Measurements from ENCODE around the gene NEMF. TPM values are rescaled to one million over a fixed set of nuclear protein-coding genes. Genes with fewer than 3 reads are reported as not detected.

The NEMF gene
- total RNA-seq, 1 experiment from 2014 or later: 54.0 TPM

- H2AFZ ChIP-seq (ENCODE audit: low read length): peak overlapping the region; percentile 75
- peak overlapping the region; percentile 92 for H3K9ac ChIP-seq (ENCODE audit: low read length)
- H3F3A ChIP-seq (ENCODE audit: low read length, unreplicated experiment): no peaks in the 10 kb centered on the region
- H3K9me3 ChIP-seq (ENCODE audit: low read length): no peaks in the 10 kb centered on the region
- peaks cover 43% of the 10 kb centered on the region for H3K79me2 ChIP-seq (ENCODE audit: low read length)
- H3K4me3 ChIP-seq (ENCODE audit: low read length): peak overlapping the region; percentile 94
- CTCF ChIA-PET: interaction anchor here (0.5 to 1.2 kb wide), 4 partner anchors 93 to 196 kb away, joined by 3 to 18 read pairs (median 10); no protein-coding TSS in a partner anchor
- TF ChIP-seq CTCF (conservative IDR thresholded peaks at IDR 0.05; ENCODE audit: low read depth, low read length) (no peak), EZH2 (IDR thresholded peaks at IDR 0.05; ENCODE audit: low read length, unreplicated experiment) (no peak), EZH2phosphoT487 (IDR thresholded peaks at IDR 0.05; ENCODE audit: borderline replicate concordance, low read length) (no peak)
- intact Hi-C loops (cut with micrococcal nuclease): loop anchor here (5.0 kb wide), 1 partner anchor 338 kb away; no protein-coding TSS in a partner anchor
- POLR2A ChIA-PET (ENCODE audit: unreplicated experiment): interaction anchor here (0.5 to 2.5 kb wide), 7 partner anchors 76 to 149 kb away, joined by 3 to 20 read pairs (median 6); partner anchors contain the start of genes KLHDC1, MGAT2, NEMF and POLE2
- H3K27ac ChIP-seq (ENCODE audit: low read length): peak overlapping the region; percentile 84
- no peaks in the 10 kb centered on the region for H3K9me2 ChIP-seq (replicated peaks; ENCODE audit: low read length)
- peaks cover 33% of the 10 kb centered on the region for H3K4me1 ChIP-seq (ENCODE audit: insufficient read depth, low read length)
- H3K36me3 ChIP-seq (ENCODE audit: low read depth, low read length): no peaks in the 10 kb centered on the region
- peaks cover 9% of the 10 kb centered on the region; the same call in 1 of the 2 replicates for H4K20me1 ChIP-seq (ENCODE audit: low read length)
- no TSS peak for BruUV-seq (replicated peaks)
- DNase-seq (peak; percentile 81), ATAC-seq (peak; percentile 11)
- no peaks in the 10 kb centered on the region for H3K27me3 ChIP-seq (ENCODE audit: low read length)
- H3K4me2 ChIP-seq (ENCODE audit: low read length): peak overlapping the region; percentile 94
Measured at GRCh38 chr14:49769171-49769570, 83.4 kb downstream of the NEMF start.

DNA sequence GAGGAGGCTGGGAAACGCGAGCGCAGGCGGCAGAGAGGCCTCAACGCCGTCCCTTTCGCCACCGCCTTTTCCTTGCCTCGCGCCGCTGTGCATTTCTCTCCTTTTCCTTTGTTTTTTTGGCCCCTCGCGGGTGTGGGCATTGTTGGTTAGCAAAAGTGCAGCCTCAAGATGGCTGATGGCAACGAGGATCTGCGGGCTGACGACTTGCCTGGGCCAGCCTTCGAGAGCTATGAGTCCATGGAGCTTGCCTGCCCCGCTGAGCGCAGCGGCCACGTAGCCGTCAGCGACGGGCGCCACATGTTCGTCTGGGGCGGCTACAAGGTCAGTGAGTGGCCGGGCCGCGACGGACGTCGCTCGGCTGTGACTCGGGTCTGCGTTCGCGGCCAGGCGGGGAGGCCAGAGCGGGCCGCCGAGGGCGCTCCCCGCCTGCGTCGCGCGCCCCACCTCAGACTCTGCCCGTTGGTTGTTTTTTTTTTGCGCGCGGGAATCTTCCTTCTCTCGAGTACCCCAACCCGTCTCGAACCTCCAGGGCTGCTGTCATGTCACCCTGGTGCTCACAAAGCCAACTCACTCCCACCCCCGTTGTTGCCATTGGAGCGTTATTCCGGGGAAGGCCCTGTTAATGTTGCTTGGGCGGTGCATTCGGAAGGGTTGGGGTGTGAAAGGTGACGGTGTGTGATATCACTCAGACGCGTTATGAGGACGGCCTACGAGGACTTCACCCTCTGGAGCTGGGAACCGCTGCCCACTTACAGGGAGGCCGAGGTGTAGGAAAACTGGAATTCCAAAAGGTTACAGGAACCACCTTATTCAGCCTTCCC is 84.1 kb downstream of the NEMF start:
- Histone ChIP-seq H3K27ac (ENCODE audit: low read length) (peak overlapping the region; percentile 84), H3K79me2 (ENCODE audit: low read length) (peaks cover 43% of the 10 kb centered on the region), H3F3A (ENCODE audit: low read length, unreplicated experiment) (no peaks in the 10 kb centered on the region), H3K9ac (ENCODE audit: low read length) (peak overlapping the region; percentile 92), H3K4me2 (ENCODE audit: low read length) (peak overlapping the region; percentile 94), H3K27me3 (ENCODE audit: low read length) (no peaks in the 10 kb centered on the region), H3K9me3 (ENCODE audit: low read length) (no peaks in the 10 kb centered on the region), H2AFZ (ENCODE audit: low read length) (peak overlapping the region; percentile 75), H4K20me1 (ENCODE audit: low read length) (peaks cover 9% of the 10 kb centered on the region; the same call in 1 of the 2 replicates), H3K36me3 (ENCODE audit: low read depth, low read length) (no peaks in the 10 kb centered on the region), H3K4me1 (ENCODE audit: insufficient read depth, low read length) (peaks cover 33% of the 10 kb centered on the region), H3K4me3 (ENCODE audit: low read length) (peak overlapping the region; percentile 94), H3K9me2 (replicated peaks; ENCODE audit: low read length) (no peaks in the 10 kb centered on the region)
- intact Hi-C loops (cut with micrococcal nuclease): loop anchor here (5.0 kb wide), 1 partner anchor 339 kb away; no protein-coding TSS in a partner anchor
- TF ChIP-seq EZH2 (IDR thresholded peaks at IDR 0.05; ENCODE audit: low read length, unreplicated experiment): no peak
- no peak for TF ChIP-seq EZH2phosphoT487 (IDR thresholded peaks at IDR 0.05; ENCODE audit: borderline replicate concordance, low read length)
- TF ChIP-seq CTCF (conservative IDR thresholded peaks at IDR 0.05; ENCODE audit: low read depth, low read length): no peak
- ATAC-seq: peak; percentile 12
- POLR2A ChIA-PET (ENCODE audit: unreplicated experiment): interaction anchor here (0.5 to 1.5 kb wide), 9 partner anchors 32 to 564 kb away, joined by 3 to 25 read pairs (median 4); partner anchors contain the start of genes DNAAF2, MGAT2, POLE2 and RPL36AL
- TSS peak; percentile 62 for BruUV-seq (replicated peaks)
- CTCF ChIA-PET: interaction anchor here (0.5 to 2.6 kb wide), 6 partner anchors 94 to 972 kb away, joined by 3 to 21 read pairs (median 10); no protein-coding TSS in a partner anchor
- peak; percentile 54 for DNase-seq
